Retinal pigment epithelial cell (primary cell): ENCODE data around the gene RPL9.
A peak's percentile ranks its signal among the peaks of the same experiment; 100 is the strongest.

Experiments used
- DNase-seq: peaks from one replicate; pipeline ENCODE4 v3.0.0-alpha.2; 2010; ENCODE audit warnings: low read depth
- H3K4me3 ChIP-seq: 2 replicates; pipeline ENCODE4 v1.5.1; 2011; ENCODE audit warnings: mild to moderate bottlenecking, low read length, control low read depth, moderate library complexity
- TF ChIP-seq, protein P1 (sequence below): conservative IDR thresholded peaks from 2 replicates; pipeline ENCODE4 v1.5.1; 2011; ENCODE audit warnings: low read depth, low read length, control low read depth, inconsistent platforms

RPL9 gene

DNA sequence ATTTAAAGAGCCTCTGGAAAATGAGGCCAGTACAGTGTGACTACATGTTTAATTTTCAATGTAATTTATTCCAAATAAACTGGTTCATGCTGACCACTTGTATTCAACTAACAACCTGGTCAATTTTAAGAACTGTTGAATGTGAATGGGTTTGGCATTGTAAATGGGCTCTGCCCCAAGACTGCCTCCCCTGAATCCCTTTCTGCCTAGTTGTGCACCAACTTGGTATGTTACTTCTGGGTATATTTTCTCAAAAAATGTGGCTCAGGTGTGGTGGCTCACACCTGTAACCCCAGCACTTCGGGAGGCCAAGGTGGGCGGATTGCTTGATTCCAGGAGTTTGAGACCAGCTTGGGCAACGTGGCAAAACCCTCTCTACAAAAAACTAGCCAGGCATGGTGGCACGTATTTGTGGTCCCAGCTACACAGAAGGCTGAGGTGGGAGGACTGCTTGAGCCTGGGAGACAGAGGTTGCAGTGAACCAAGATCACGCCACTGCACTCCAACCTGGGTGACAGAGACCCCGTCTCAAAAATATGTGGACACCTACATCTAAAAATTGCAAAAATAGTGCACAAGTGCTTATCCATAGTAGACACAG lies 7.2 kb downstream of the RPL9 start:
- H3K4me3 ChIP-seq = no peak overlapping the region
- no peak for DNase-seq
- TF ChIP-seq, protein P1, sequence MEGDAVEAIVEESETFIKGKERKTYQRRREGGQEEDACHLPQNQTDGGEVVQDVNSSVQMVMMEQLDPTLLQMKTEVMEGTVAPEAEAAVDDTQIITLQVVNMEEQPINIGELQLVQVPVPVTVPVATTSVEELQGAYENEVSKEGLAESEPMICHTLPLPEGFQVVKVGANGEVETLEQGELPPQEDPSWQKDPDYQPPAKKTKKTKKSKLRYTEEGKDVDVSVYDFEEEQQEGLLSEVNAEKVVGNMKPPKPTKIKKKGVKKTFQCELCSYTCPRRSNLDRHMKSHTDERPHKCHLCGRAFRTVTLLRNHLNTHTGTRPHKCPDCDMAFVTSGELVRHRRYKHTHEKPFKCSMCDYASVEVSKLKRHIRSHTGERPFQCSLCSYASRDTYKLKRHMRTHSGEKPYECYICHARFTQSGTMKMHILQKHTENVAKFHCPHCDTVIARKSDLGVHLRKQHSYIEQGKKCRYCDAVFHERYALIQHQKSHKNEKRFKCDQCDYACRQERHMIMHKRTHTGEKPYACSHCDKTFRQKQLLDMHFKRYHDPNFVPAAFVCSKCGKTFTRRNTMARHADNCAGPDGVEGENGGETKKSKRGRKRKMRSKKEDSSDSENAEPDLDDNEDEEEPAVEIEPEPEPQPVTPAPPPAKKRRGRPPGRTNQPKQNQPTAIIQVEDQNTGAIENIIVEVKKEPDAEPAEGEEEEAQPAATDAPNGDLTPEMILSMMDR = no peak

DNA sequence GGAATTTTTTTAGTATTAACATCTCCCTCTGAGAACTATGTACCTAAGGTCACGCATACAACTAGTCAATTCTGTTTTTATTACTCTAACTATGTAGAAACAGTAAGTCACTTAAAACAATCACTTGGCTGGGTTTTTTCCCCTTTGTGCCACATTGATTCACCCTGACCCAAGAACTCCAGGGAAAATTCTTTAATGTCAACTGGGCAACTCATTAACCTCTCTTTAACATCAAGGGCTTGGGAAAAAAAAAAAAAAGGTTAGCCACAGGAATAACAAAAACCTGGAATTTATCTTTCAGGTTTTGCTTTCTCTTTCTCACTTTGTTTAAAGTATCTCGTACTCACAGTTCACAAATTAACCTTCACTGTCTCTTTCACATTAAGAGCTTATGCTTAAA lies 8.1 kb downstream of the RPL9 start:
- TF ChIP-seq, protein P1 = no peak
- H3K4me3 ChIP-seq = no peak overlapping the region
- no peak for DNase-seq

DNA sequence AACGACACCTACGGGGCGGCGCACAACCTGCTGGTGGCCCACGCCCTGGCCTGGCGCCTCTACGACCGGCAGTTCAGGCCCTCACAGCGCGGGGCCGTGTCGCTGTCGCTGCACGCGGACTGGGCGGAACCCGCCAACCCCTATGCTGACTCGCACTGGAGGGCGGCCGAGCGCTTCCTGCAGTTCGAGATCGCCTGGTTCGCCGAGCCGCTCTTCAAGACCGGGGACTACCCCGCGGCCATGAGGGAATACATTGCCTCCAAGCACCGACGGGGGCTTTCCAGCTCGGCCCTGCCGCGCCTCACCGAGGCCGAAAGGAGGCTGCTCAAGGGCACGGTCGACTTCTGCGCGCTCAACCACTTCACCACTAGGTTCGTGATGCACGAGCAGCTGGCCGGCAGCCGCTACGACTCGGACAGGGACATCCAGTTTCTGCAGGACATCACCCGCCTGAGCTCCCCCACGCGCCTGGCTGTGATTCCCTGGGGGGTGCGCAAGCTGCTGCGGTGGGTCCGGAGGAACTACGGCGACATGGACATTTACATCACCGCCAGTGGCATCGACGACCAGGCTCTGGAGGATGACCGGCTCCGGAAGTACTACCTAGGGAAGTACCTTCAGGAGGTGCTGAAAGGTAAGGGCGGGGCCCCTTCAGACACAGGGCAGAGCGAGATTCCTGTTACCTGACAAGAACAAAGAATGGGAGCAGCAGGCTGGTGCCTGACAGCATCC lies 11.7 kb downstream of the RPL9 start:
- TF ChIP-seq, protein P1 = peak; percentile 35
- peak overlapping the region; percentile 47 for H3K4me3 ChIP-seq
- DNase-seq = no peak

DNA sequence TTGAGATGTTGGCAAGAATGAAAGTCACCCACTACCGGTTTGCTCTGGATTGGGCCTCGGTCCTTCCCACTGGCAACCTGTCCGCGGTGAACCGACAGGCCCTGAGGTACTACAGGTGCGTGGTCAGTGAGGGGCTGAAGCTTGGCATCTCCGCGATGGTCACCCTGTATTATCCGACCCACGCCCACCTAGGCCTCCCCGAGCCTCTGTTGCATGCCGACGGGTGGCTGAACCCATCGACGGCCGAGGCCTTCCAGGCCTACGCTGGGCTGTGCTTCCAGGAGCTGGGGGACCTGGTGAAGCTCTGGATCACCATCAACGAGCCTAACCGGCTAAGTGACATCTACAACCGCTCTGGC lies 12.3 kb downstream of the RPL9 start:
- no peak for DNase-seq
- TF ChIP-seq, protein P1 = no peak
- peak overlapping the region; percentile 47 for H3K4me3 ChIP-seq

DNA sequence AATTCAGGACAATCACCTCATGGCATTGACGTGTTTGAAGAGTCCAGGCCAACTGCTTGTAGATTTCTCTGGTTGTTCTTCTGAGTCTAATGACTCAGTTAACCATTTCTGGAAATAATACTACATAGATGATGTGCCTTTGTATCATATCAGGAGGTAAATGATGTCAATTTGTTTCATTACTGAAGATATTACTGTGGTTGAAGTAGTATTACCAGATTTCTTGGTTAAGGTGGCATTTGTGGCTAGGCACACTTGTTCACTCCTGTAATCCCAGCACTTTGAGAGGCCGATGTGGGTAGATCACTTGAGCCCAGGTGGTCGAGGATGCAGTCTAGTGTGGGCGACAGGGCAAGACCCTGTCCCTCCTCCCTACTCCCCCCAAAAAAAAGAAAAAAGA lies 15.7 kb downstream of the RPL9 start:
- H3K4me3 ChIP-seq = no peak overlapping the region
- TF ChIP-seq, protein P1 = no peak
- no peak for DNase-seq

DNA sequence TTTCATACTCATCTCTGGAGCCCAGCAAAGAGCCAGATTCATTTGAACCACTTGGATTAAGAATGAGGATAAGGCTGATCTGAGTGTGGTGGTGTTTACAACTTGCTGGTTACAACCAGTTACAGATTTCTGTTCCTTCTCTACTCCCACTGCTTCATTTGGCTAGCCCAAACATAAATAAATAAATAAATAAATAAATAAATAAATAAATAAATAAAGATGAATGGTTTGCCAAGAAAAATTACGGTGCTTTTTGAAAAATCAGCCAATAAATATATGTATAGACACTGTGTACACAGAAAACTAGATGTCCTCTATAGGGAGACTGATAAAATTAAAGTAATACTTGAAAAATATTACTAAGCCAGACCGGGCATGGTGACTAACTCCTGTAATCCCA lies 17.1 kb downstream of the RPL9 start:
- TF ChIP-seq, protein P1 = no peak
- no peak overlapping the region for H3K4me3 ChIP-seq
- DNase-seq = no peak

DNA sequence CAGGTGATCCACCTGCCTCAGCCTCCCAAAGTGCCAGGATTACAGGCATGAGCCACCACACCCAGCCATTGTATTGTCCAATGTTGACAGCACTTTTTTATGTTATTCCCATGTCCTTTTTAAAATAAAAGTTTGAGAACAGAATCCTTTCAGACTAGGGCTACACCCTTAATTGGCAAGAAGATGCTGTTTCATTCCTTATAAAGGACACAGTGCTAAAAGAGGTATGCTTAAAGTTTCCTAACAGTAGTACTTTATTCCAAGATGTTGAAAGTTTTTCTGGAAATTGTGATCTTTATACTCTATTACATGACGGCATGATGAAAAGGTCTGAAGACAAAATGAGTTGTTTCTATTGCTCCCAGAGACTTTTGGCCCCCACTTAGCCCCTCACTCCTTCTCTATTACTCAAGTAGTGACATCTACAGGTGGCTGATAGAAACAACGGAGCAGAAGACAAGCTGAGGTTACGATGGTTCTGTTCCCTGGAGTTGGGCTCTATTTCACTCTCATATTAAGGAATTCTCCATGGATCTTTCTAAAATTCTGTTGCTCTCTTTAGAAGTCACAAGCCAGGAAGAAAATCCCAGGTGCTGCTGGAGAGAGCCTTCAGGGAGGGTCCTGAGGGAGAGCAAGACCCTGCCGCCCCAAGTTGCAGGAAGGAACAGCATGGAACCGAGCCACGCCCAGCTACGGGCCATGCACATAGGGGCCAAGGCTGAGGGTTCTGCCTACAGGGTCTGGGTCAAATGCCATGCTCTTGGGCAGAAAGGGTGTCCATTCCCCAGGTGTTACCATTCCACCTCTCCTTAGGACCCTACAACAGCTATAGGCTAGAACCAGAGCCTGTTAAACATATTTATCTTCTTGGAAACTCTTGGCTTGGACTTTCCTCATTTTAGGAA lies 22.8 kb downstream of the RPL9 start:
- DNase-seq = no peak
- TF ChIP-seq, protein P1 = peak; percentile 16
- no peak overlapping the region for H3K4me3 ChIP-seq
